ENCODE data around the gene C1QTNF8. TPM values are rescaled to one million over a fixed set of nuclear protein-coding genes. Genes with fewer than 3 reads are reported as not detected.

C1QTNF8 gene
- total RNA-seq, 2 donors from 2014 or later = not detected

Other genes with a start within 250 kb of the C1QTNF8 start
- 10 to 100 TPM; 26.9 to 33.2 TPM for gene LMF1, start 125.3 kb downstream of the C1QTNF8 start, total RNA-seq
- 1 to 10 TPM; 1.8 to 2.1 TPM for gene SOX8, start 114.5 kb downstream of the C1QTNF8 start, total RNA-seq
- not detected for gene SSTR5, start 23.5 kb downstream of the C1QTNF8 start, total RNA-seq
- under 1 TPM; 0.48 to 0.79 TPM for gene CACNA1H, start 56.9 kb upstream of the C1QTNF8 start, total RNA-seq
- gene TPSG1, start 129.0 kb upstream of the C1QTNF8 start, total RNA-seq = under 1 TPM in 1 of 2 donors, not detected in 1; 0.32 TPM
- gene TPSB2, start 133.9 kb upstream of the C1QTNF8 start, total RNA-seq = under 1 TPM in 1 of 2 donors, not detected in 1; 0.60 TPM
- gene TPSAB1, start 144.5 kb upstream of the C1QTNF8 start, total RNA-seq = under 1 TPM in 1 of 2 donors, not detected in 1; 0.28 TPM
- not detected for gene TPSD1, start 159.8 kb upstream of the C1QTNF8 start, total RNA-seq
- gene UBE2I, start 213.4 kb upstream of the C1QTNF8 start, total RNA-seq = 100 to 1,000 TPM; 225 to 231 TPM
- 1 to 10 TPM in 1 of 2 donors, under 1 TPM in 1; 0.26 to 1.1 TPM for gene BAIAP3, start 237.4 kb upstream of the C1QTNF8 start, total RNA-seq

Data from activated T-cell treated with anti-CD3 and anti-CD28 coated beads, Interleukin-2, amount 50 U/mL, for 72 hours (primary cell).